ENCODE data around the gene CDH15.
A peak's percentile ranks its signal among the peaks of the same experiment; 100 is the strongest.

Gene CDH15

DNA sequence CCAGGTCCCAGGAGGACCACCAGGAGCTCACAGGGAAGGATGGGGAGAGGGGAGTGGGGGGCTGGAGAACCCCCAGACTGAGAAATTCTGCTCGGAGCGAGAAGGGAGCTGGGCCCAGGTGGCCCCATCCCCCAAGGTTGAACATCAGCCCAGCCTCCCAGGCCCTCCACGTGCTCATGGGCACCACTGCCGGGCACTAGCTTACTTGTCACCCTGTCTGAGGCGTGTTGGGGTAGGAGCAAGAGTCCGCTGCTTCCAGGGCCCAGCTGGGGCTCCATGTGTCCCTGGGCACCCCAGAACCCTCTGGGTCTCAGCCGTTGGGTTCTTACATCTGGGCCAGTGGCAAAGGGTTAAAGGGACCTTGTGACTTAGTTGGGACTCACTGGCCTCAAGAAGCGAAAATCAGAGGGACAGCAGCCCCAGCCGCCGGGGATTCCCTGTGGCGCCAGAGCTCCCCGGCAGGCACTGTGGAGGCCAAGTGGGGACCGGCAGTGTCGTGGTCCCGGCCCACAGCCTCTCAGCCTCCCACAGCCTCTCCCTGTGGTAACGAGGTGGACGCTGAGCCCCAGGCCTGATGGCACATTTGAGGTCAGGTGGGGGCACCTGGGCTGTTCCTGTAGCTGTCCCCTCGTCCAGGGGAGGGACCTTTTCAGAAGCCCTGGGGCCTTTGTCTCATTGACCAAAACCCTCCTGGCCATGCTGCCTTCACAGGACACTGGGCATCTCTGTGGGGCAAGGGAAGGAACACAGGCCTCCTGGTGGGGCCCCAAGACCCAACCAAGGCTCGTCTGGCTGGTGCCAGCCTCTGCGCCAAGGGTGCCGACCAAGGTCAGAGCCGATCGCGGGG is 33.7 kb upstream of the CDH15 start:
- Mint-ChIP-seq H3K27ac (no peak overlapping the region), H3K9me3 (ENCODE audit: low read depth) (no peaks in the 10 kb centered on the region), H3K27me3 (no peaks in the 10 kb centered on the region), H3K4me3 (no peak overlapping the region), H3K4me1 (ENCODE audit: low read depth) (peaks cover 2% of the 10 kb centered on the region), H3K36me3 (no peaks in the 10 kb centered on the region)

DNA sequence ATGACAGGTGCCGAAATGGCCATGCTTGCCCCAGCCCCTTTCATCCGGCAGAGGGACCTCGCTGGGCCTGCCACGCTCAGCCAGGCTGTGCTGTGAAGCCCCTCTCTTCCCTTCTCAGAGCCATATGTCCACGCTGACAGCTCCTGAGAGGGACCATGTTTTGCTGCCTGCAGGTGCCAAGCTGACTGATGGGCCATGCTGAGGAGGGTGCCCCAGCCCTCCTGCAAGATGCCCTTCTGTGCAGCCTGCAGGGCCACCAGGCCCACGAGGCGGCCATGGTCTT is 33.1 kb upstream of the CDH15 start:
- Mint-ChIP-seq H3K27ac (no peak overlapping the region), H3K27me3 (no peaks in the 10 kb centered on the region), H3K36me3 (no peaks in the 10 kb centered on the region), H3K4me3 (no peak overlapping the region), H3K4me1 (ENCODE audit: low read depth) (peaks cover 2% of the 10 kb centered on the region), H3K9me3 (ENCODE audit: low read depth) (no peaks in the 10 kb centered on the region)

DNA sequence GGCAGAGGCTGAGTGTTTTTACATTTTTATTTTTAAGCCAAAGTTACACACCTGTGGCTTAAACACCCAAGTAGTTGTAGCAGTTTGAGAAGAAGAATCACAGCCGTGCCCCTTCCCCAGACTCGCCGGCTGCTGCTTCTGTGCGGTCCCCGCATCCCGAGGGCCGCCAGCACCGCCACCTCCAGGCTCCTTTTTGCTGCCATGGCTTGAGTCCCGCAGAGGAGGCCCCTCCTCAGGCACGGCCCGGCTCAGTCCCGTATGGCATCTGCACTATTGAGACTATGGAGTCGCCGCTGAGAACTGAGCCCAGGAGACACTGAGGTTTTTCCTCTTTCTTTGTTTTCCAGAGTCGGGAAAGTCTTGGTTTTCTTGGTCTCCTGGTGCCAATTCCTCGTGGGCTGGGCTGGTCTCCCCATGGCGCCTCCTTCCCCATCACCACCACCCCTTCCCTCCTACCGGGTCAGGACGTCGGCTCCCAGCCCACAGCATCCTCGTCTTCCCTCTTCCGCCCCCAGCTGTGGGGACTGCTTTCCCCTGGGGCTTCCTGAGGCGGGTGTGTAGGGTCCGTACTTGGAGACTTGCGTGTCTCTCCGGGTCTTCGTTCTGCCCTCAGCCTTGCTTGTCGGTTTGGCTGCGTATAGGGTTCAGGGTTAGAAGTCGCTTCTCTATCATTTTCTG is 32.6 kb upstream of the CDH15 start:
- Mint-ChIP-seq H3K9me3 (ENCODE audit: low read depth) (no peaks in the 10 kb centered on the region), H3K36me3 (no peaks in the 10 kb centered on the region), H3K4me3 (no peak overlapping the region), H3K27ac (no peak overlapping the region), H3K27me3 (no peaks in the 10 kb centered on the region), H3K4me1 (ENCODE audit: low read depth) (peaks cover 2% of the 10 kb centered on the region)

DNA sequence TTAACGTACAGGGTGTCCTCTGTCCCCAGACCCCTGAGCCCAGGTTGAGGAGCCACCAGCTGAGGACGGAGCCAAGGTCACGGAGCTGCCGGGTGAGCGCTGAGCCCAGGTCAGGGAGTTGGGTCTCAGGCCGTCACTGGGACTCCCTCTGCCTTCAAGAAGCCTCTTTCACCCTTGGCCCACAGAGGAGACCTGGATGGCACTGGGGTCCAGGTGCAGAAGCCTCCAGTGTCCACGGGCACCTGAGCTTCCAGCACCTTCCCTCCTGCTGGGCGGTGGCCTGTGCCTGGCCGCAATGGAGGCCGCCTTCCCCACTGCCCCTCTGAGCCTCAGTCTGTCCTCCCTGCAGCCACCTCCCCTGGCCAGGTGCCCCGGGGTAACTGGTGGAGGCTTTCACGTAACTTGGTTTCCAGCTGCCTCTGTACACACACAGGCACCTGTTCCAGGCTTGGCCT is 31.6 kb upstream of the CDH15 start:
- no peak overlapping the region for H3K4me3 Mint-ChIP-seq
- H3K27me3 Mint-ChIP-seq: no peaks in the 10 kb centered on the region
- H3K9me3 Mint-ChIP-seq (ENCODE audit: low read depth): no peaks in the 10 kb centered on the region
- H3K27ac Mint-ChIP-seq: no peak overlapping the region
- no peaks in the 10 kb centered on the region for H3K4me1 Mint-ChIP-seq (ENCODE audit: low read depth)
- H3K36me3 Mint-ChIP-seq: no peaks in the 10 kb centered on the region

DNA sequence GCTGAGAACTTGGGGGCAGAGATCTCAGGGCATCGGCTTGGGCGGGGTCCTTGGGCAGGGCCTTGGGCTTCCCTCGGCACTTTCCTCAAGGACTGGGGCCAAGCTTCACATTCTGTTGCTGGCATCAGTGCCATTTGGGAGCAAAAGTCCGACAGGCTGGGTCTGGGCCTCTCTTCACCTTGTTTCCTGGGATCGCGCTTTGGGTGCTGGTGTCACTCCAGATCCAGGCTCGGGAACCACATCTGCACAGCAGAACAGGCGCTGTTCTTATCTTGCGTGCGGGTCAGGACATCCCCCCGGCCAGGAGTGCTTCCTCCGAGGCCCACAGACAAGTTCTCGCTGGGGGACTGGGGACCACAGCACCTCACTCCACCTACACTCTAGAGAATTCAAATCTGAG is 31.1 kb upstream of the CDH15 start:
- Mint-ChIP-seq H3K4me1 (ENCODE audit: low read depth) (no peaks in the 10 kb centered on the region), H3K27ac (no peak overlapping the region), H3K9me3 (ENCODE audit: low read depth) (no peaks in the 10 kb centered on the region)

DNA sequence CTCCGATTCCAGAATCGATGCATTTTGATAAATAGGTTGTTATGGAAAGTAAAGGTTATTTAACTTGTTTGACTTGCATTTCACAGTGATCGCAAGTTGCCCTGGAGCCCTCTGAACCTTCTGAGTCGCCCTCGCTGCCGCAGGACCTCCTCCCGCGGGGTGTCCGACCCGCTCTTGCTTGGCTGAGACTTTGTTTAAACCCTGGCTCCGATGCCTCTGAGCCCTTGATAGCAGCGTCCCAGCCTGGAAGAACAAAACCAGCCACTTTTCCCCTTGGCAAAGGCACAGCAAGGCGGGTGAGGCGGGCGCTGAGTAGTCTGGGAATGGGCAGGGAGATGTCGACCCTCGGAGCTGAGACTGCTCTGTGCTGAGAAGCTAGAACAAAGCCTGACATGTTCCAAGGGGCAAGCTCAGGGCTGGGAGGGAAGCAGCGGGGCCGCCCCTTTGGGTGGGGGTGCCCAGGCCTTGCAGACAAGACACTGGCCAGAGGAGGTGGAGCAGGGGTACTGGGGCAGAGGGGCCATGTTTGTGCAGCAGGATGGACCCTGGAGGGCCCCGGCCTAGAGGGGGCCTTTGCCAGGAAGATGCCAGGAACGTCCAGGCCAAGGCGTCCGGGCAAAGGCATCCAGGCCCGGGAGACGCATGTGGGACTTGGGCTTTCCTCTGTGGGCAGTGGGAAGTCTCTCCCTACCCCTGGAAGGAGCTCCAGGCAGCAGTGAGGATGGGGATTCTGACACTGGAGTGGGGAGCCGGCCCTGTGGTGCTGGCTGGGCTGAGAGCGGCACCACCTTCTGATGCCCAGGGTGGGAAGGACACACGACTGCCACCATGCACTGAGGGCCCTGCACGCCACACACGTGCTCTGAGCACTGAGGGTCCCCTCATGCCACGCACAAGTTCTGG is 30.3 kb upstream of the CDH15 start:
- no peaks in the 10 kb centered on the region for H3K9me3 Mint-ChIP-seq (ENCODE audit: low read depth)
- H3K4me3 Mint-ChIP-seq: no peak overlapping the region
- H3K4me1 Mint-ChIP-seq (ENCODE audit: low read depth): no peaks in the 10 kb centered on the region
- H3K27ac Mint-ChIP-seq: no peak overlapping the region
- H3K36me3 Mint-ChIP-seq: no peaks in the 10 kb centered on the region
- H3K27me3 Mint-ChIP-seq: no peaks in the 10 kb centered on the region

More for the DNA sequence above, 31.1 kb upstream of the CDH15 start:
- H3K27me3 Mint-ChIP-seq: no peaks in the 10 kb centered on the region
- no peak overlapping the region for H3K4me3 Mint-ChIP-seq
- H3K36me3 Mint-ChIP-seq: no peaks in the 10 kb centered on the region

DNA sequence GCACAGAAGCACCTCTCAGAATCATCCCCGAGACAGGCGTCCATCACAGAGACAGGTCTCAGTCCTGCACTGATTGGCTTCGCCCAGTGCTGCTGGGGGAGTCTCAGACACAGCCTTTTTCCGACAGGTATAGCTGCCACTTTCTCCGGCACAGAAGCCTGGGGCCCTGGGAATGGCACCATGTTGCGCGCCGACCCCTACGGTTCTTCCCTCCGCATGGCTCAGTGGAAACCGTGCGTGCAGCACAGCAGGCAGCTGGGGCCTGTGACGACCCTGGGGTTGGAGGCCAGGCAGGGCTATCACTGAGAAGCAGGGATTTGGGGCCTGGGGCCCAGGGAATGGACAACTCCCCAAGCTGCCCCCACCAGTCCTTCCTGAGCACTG is 29.7 kb upstream of the CDH15 start:
- Mint-ChIP-seq H3K9me3 (ENCODE audit: low read depth) (no peaks in the 10 kb centered on the region), H3K4me1 (ENCODE audit: low read depth) (no peaks in the 10 kb centered on the region), H3K36me3 (no peaks in the 10 kb centered on the region), H3K27ac (no peak overlapping the region), H3K4me3 (no peak overlapping the region), H3K27me3 (no peaks in the 10 kb centered on the region)

DNA sequence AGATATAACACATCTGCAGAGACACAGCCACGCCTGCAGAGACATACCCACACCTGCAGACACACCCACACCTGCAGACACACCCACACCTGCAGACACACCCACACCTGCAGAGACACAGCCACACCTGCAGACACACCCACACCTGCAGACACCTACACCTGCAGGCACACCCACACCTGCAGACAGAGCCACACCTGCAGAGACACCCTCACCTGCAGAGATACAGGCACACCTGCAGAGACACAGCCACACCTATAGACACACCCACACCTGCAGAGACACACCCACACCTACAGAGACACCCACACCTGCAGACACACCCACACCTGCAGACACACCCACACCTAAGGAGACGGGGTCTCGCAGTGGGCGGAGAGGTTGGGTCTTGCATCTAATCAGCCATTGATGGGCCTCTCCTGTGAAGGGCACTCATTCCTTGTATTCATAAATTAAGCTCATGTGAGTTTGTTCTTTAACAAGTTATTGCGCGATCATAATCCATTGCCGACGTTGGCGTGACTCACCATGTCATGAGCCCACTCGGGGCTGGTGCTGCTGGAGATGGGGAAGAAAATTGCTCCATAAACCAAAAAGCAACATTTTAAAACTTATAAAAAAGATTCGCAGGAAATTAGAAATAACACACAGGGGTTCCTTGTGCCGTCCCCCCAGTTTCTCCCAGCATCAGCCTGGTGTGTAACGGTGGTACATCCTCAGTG is 28.9 kb upstream of the CDH15 start:
- Mint-ChIP-seq H3K9me3 (ENCODE audit: low read depth) (no peaks in the 10 kb centered on the region), H3K4me1 (ENCODE audit: low read depth) (no peaks in the 10 kb centered on the region), H3K27me3 (no peaks in the 10 kb centered on the region), H3K27ac (no peak overlapping the region), H3K36me3 (no peaks in the 10 kb centered on the region), H3K4me3 (no peak overlapping the region)

DNA sequence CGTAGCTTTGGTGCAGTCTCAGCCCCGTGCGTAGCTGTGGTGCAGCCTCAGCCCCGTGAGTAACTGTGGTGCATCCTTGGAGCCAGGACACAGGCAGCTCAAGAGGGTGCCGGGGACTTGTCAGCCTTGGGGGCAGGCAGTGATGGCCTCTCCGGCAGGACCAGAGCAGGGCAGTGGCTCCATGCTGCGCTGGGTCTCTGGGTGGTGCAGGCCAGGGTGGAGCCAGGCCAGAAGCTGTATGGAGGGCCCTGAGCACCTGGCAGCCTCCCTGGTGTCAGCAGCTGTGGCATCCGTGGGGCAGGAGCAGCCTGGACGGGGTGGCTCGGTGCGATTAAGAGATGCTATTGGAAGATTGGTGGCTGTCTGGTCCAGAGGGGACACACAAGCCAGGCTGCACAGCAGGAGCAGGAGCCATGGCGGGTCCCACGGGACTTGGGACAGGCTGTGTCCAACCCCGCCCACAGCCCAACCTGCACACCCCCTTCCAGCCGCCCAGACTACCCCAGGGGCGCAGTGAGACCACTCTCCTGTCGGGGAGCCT is 28.3 kb upstream of the CDH15 start:
- no peaks in the 10 kb centered on the region for H3K4me1 Mint-ChIP-seq (ENCODE audit: low read depth)
- no peaks in the 10 kb centered on the region for H3K27me3 Mint-ChIP-seq
- H3K36me3 Mint-ChIP-seq: no peaks in the 10 kb centered on the region
- no peaks in the 10 kb centered on the region for H3K9me3 Mint-ChIP-seq (ENCODE audit: low read depth)
- H3K4me3 Mint-ChIP-seq: no peak overlapping the region
- no peak overlapping the region for H3K27ac Mint-ChIP-seq

DNA sequence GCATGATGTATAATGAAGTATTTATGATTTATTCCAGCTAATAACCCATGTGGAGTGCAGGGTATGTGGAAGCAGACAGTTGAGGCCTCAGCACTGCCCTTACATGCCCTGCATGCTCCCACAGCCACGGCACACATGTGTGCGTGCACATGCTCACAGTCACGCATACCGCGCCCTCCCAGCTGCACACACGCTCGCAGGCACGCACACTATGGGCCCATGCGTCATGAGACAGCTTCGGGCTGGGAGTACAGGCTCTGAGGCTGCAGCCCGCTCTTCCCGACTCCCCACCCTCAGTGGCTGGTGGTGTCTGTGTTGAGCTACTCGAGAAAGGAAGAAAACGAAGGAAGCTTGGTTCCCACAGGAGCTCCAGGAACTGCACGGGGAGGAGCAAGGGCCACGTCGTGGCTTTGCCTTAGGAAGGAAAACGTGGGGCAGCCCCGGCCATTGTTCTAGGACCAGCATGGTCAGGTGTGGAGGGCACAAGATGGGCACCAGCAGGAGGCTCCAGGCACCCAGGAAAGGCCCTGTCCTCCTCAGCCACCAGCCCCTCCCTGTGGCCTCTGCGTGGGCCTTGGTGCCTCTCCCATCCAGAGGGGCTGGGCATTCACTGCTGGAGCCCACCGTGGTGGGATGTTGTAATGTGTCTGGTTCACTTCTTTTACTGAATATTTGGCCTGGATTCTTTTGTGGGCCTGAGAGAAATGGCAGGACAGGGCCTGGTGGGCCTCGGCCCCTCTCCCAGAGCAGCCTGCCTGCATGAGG is 27.5 kb upstream of the CDH15 start:
- Mint-ChIP-seq H3K4me1 (ENCODE audit: low read depth) (no peaks in the 10 kb centered on the region), H3K4me3 (no peak overlapping the region), H3K9me3 (ENCODE audit: low read depth) (peaks cover 4% of the 10 kb centered on the region), H3K36me3 (peaks cover 5% of the 10 kb centered on the region), H3K27ac (no peak overlapping the region), H3K27me3 (no peaks in the 10 kb centered on the region)

DNA sequence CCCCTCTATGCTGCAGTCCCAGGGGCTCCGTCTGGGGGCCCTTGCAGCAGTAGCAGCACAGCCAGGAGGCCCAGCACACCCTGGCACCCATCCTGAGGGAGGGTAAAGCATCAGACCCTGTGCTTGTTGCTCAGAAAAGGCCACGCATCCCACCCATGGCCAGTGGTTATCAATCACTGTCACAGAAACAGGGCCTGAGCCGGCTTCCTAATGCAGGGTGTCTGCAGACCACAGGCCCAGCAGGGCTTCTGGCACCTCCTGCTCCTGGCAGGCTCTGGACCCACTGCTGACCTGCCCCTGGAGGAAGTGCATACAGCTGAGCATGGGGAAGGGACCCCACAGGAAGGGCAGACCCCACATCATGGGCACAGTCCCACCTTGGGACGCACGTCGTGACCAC is 26.9 kb upstream of the CDH15 start:
- Mint-ChIP-seq H3K27ac (no peak overlapping the region), H3K4me1 (ENCODE audit: low read depth) (no peaks in the 10 kb centered on the region), H3K9me3 (ENCODE audit: low read depth) (peaks cover 6% of the 10 kb centered on the region), H3K27me3 (no peaks in the 10 kb centered on the region), H3K36me3 (peaks cover 9% of the 10 kb centered on the region), H3K4me3 (no peak overlapping the region)

DNA sequence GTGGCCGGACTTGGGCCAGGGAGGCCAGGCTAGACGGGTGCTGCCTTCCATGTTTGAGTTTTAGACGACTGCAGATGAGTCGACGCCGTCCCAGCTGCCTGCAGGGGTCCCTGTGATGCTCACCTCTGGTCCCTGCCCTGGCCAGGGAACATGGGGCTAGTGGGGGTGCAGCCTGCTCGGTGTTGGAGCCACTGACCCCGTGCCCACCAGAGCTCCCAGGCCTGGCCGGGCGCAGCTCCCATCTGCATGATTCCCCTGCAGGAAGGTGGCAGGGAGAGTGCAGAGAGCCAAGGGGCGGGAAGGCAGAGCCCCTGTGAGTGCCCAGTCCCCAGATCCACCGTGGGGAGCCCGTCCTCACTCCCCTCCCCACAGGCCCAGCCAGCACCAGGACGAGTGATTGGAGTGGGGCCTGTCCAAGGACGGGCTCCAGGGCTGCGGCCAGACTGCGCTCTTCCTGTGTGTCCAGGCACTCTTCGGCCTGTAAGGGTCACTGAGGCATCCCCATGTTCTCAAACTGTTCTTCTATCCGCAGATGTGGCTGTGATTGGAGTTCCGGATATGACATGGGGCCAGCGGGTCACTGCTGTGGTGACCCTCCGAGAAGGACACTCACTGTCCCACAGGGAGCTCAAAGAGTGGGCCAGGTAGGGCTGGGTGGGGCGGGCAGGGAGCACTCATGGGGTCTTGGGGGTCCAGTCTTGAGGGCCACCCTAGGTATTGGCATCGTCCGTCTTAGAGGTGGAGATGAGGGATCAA is 26.0 kb upstream of the CDH15 start:
- H3K4me1 Mint-ChIP-seq (ENCODE audit: low read depth): no peaks in the 10 kb centered on the region
- H3K9me3 Mint-ChIP-seq (ENCODE audit: low read depth): peaks cover 6% of the 10 kb centered on the region
- no peaks in the 10 kb centered on the region for H3K27me3 Mint-ChIP-seq
- peaks cover 9% of the 10 kb centered on the region for H3K36me3 Mint-ChIP-seq
- no peak overlapping the region for H3K27ac Mint-ChIP-seq
- no peak overlapping the region for H3K4me3 Mint-ChIP-seq

DNA sequence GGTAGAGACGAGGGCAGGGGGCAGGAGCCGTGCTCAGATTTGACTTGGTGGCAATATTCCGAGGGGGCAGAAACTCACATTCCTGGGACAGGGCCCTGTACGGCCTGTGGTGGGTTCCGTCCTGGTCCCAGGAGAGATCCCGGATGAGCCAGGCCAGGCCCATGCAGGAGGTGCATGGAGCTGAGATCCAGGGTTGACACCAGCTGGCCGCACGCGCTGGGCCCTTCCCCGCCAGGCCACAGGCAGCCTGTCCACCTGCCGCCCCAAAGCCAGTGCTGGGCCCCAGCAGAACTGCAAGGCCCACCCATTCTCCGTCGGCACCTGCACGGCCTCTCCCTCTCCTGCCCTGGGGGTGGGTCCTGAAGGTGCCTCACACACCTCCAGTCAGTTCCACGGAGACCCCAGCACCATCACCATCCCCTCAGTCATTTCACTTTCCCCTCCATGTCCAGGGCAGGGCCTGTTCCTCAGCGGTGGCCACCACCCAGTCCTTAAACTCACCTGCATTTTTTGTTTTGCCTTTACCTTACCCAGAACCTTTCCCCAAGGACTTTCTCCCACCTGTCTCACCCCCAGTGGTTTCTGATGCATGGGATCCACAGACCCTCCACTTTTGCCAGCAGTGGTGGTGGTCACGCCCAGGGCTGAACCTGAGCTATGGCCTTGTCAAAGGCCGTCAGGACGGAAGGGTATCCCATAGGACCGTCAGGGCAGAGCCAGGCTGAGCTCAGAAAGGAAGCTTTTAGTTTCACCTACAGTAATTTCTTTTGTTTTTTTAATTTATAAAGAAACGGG is 25.1 kb upstream of the CDH15 start:
- Mint-ChIP-seq H3K4me1 (ENCODE audit: low read depth) (no peaks in the 10 kb centered on the region), H3K36me3 (peaks cover 9% of the 10 kb centered on the region), H3K27me3 (no peaks in the 10 kb centered on the region), H3K9me3 (ENCODE audit: low read depth) (peaks cover 6% of the 10 kb centered on the region), H3K27ac (peak overlapping the region; percentile 54), H3K4me3 (no peak overlapping the region)

Measured in activated naive CD8-positive, alpha-beta T cell (primary cell).